ENCODE measurements around the gene NRG2. TPM values are rescaled to one million over a fixed set of nuclear protein-coding genes. Genes with fewer than 3 reads are reported as not detected.

NRG2 gene
- total RNA-seq, 4 donors from 2014 or later = 2.5 to 21.2 (median 4.5) TPM; not detected in 1

GRCh38 chr5:139985290-139985689 is 57.8 kb downstream of the NRG2 start:
- H3K27ac ChIP-seq = no peak overlapping the region
- H3K9me3 ChIP-seq = no peaks in the 10 kb centered on the region
- no peaks in the 10 kb centered on the region for H3K4me1 ChIP-seq
- H3K27me3 ChIP-seq = no peaks in the 10 kb centered on the region
- DNase-seq = no peak
- H3K36me3 ChIP-seq = no peaks in the 10 kb centered on the region
- TF ChIP-seq POLR2A (IDR thresholded peaks at IDR 0.05) = no peak
- TF ChIP-seq, protein P1, sequence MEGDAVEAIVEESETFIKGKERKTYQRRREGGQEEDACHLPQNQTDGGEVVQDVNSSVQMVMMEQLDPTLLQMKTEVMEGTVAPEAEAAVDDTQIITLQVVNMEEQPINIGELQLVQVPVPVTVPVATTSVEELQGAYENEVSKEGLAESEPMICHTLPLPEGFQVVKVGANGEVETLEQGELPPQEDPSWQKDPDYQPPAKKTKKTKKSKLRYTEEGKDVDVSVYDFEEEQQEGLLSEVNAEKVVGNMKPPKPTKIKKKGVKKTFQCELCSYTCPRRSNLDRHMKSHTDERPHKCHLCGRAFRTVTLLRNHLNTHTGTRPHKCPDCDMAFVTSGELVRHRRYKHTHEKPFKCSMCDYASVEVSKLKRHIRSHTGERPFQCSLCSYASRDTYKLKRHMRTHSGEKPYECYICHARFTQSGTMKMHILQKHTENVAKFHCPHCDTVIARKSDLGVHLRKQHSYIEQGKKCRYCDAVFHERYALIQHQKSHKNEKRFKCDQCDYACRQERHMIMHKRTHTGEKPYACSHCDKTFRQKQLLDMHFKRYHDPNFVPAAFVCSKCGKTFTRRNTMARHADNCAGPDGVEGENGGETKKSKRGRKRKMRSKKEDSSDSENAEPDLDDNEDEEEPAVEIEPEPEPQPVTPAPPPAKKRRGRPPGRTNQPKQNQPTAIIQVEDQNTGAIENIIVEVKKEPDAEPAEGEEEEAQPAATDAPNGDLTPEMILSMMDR (IDR thresholded peaks at IDR 0.05) = no peak
- intact Hi-C loops (cut with DNase I; ENCODE audit: low total_unique reads) = no loop called here
- H3K4me3 ChIP-seq = no peak overlapping the region

- Histone ChIP-seq H3K27me3 (no peaks in the 10 kb centered on the region), H3K4me1 (no peaks in the 10 kb centered on the region), H3K9me3 (no peaks in the 10 kb centered on the region), H3K4me3 (no peak overlapping the region), H3K36me3 (no peaks in the 10 kb centered on the region), H3K27ac (no peak overlapping the region)
- no peak for DNase-seq
- TF ChIP-seq, protein P1 (IDR thresholded peaks at IDR 0.05) = no peak
- no peak for TF ChIP-seq POLR2A (IDR thresholded peaks at IDR 0.05)
- intact Hi-C loops (cut with DNase I; ENCODE audit: low total_unique reads) = no loop called here
Observed at GRCh38 chr5:139984816-139985215, 58.3 kb downstream of the NRG2 start.

- H3K4me1 ChIP-seq = no peaks in the 10 kb centered on the region
- no peaks in the 10 kb centered on the region for H3K9me3 ChIP-seq
- DNase-seq = no peak
- H3K4me3 ChIP-seq = no peak overlapping the region
- no peak overlapping the region for H3K27ac ChIP-seq
- TF ChIP-seq, protein P1 (IDR thresholded peaks at IDR 0.05) = no peak
- no peak for TF ChIP-seq POLR2A (IDR thresholded peaks at IDR 0.05)
- intact Hi-C loops (cut with DNase I; ENCODE audit: low total_unique reads) = no loop called here
- H3K36me3 ChIP-seq = no peaks in the 10 kb centered on the region
- H3K27me3 ChIP-seq = no peaks in the 10 kb centered on the region
Observed at GRCh38 chr5:139982975-139983240, 60.2 kb downstream of the NRG2 start.

DNA sequence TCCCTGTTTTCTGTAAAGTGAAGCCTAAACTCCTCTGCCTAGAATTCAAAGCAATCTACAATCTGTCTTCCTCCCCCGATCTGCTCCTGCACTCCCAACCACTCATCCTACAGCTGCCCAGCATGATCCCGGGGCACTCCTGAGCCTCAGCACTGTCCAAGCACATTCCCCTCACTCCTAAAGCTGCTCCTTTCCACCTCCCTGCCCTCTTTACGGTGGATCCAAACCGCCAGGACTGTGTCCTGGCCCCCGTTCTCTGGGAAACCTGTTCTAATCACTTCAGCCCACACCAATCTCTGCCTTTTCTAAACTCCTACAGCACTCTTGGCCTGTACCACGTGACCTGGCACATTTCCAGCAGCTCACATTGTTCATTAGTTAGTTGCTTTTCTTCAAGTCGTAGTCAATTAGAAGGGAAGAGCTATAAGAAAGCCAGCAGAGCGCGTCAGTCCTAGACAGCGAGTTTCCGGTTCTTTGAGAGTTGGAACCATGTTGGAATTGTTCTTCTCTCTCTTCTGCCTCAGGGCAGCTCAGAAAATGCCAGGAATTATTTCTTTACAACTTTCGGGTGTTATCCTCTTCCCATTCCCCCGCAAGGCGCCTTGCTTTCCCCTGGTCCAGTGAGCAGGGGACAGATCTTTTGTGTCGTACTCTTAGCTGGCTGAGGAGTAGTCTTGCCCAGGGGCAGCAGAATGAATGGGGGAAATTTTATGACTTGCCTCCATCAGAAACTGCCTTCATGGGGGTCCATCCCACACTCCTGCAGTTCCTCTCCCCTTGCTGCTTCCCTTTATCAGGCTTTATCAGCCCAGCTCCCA is 60.7 kb downstream of the NRG2 start:
- intact Hi-C loops (cut with DNase I; ENCODE audit: low total_unique reads) = no loop called here
- Histone ChIP-seq H3K36me3 (no peaks in the 10 kb centered on the region), H3K9me3 (no peaks in the 10 kb centered on the region), H3K4me1 (no peaks in the 10 kb centered on the region), H3K4me3 (no peak overlapping the region), H3K27me3 (no peaks in the 10 kb centered on the region), H3K27ac (no peak overlapping the region)
- no peak for DNase-seq
- TF ChIP-seq POLR2A (IDR thresholded peaks at IDR 0.05) = no peak
- TF ChIP-seq, protein P1 (IDR thresholded peaks at IDR 0.05) = no peak

DNA sequence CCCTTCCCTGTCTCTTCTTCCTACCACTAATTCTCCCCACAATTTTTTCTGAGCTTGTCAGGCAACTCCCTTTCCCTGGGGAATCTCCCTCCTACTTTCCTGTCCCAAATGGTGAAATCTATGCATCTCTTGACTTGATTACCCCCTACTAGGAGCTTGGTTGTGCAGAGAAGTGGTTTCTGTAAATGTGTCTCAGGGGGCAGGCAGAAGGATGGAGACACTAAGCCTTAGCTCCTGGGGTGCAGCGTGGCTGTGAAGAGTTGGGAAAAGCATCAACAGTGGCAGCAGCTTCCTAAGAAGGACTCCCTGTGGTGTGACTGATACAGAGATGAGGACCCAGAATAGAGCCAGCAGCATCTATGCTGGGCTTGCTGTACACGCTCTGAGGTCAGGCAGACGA is 62.3 kb downstream of the NRG2 start:
- TF ChIP-seq POLR2A (IDR thresholded peaks at IDR 0.05) = no peak
- TF ChIP-seq, protein P1 (IDR thresholded peaks at IDR 0.05) = no peak
- no peaks in the 10 kb centered on the region for H3K36me3 ChIP-seq
- H3K4me3 ChIP-seq = no peak overlapping the region
- DNase-seq = no peak
- no peaks in the 10 kb centered on the region for H3K4me1 ChIP-seq
- no peaks in the 10 kb centered on the region for H3K27me3 ChIP-seq
- no peak overlapping the region for H3K27ac ChIP-seq
- intact Hi-C loops (cut with DNase I; ENCODE audit: low total_unique reads) = no loop called here
- no peaks in the 10 kb centered on the region for H3K9me3 ChIP-seq

Measured in uterus (tissue), 4 donors.